ENCODE data around the gene TANC2.
A peak's percentile ranks its signal among the peaks of the same experiment; 100 is the strongest.
"Not testable (repeated sequence)": the region's sequence is repeated elsewhere in the genome, so short reads cannot be mapped to it uniquely, and the experiment has no call there.

The TANC2 gene

GRCh38 chr17:62965174-62965685 is 805 bp upstream of the TANC2 start:
- no peak for DNase-seq

- DNase-seq = no peak
These were observed 580 bp downstream of the TANC2 start for GRCh38 chr17:62966426-62967204.

- no peak for DNase-seq
These were observed 1.1 kb downstream of the TANC2 start for GRCh38 chr17:62967205-62967529.

GRCh38 chr17:62968445-62968923 is 2.4 kb downstream of the TANC2 start:
- peak; percentile 51 for DNase-seq

- no peak for DNase-seq
These were observed 4.6 kb downstream of the TANC2 start for GRCh38 chr17:62970610-62971009.

- DNase-seq = no peak
These were observed 5.8 kb downstream of the TANC2 start for GRCh38 chr17:62971853-62972252.

GRCh38 chr17:62974788-62975187 is 8.8 kb downstream of the TANC2 start:
- no peak for DNase-seq

- no peak for DNase-seq
These were observed 9.2 kb downstream of the TANC2 start for GRCh38 chr17:62975206-62975605.

GRCh38 chr17:62976643-62977231 is 10.7 kb downstream of the TANC2 start:
- not testable (repeated sequence) for DNase-seq

GRCh38 chr17:62980842-62981241 is 14.8 kb downstream of the TANC2 start:
- no peak for DNase-seq

- DNase-seq = no peak
These were observed 15.9 kb downstream of the TANC2 start for GRCh38 chr17:62981933-62982332.

GRCh38 chr17:62984801-62985200 is 18.8 kb downstream of the TANC2 start:
- DNase-seq = no peak

- no peak for DNase-seq
These were observed 20.5 kb downstream of the TANC2 start for GRCh38 chr17:62986549-62986948.

GRCh38 chr17:62987136-62987535 is 21.1 kb downstream of the TANC2 start:
- no peak for DNase-seq

GRCh38 chr17:62989501-62989900 is 23.5 kb downstream of the TANC2 start:
- no peak for DNase-seq

GRCh38 chr17:62994931-62995330 is 28.9 kb downstream of the TANC2 start:
- no peak for DNase-seq

GRCh38 chr17:62995377-62995885 is 29.4 kb downstream of the TANC2 start:
- DNase-seq = no peak

GRCh38 chr17:62996221-62996620 is 30.2 kb downstream of the TANC2 start:
- DNase-seq = no peak

- no peak for DNase-seq
These were observed 32.1 kb downstream of the TANC2 start for GRCh38 chr17:62998166-62998565.

- no peak for DNase-seq
These were observed 32.8 kb downstream of the TANC2 start for GRCh38 chr17:62998665-62999393.

GRCh38 chr17:62999736-63000135 is 33.7 kb downstream of the TANC2 start:
- DNase-seq = no peak

- DNase-seq = no peak
These were observed 35.8 kb downstream of the TANC2 start for GRCh38 chr17:63001689-63002394.

- no peak for DNase-seq
These were observed 36.6 kb downstream of the TANC2 start for GRCh38 chr17:63002625-63003024.

Data from NCI-H1048 (cell line).